ENCODE data around the gene DUS3L. TPM values are rescaled to one million over a fixed set of nuclear protein-coding genes. Genes with fewer than 3 reads are reported as not detected.

The DUS3L gene
- total and polyA plus RNA-seq, 2 of the 8 experiments (the other 6 are each of a cell fraction or from before 2014, with no cell fraction given), result 37.6 to 39.1 TPM

DNA sequence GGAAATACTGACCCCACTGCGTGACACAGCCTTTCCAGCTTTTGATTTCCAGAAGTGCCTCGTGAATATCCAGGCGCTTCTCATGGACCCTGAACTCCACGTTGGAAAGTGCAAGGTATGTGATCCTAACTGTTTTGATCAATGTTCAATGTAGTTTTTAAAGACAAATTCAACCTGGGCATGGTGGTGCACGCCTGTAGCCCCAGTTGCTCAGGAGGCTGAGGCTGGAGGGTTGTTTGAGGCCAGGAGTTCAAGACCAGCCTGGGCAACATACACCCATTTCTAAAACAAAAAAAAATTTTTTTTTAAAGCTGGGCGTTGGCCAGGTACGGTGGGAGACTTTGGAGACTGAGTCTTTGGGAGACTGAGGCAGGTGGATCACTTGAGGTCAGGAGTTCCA, 39.3 kb downstream of the DUS3L start:
- no peaks in the 10 kb centered on the region for H3K4me1 ChIP-seq (replicated peaks in 1 of 4; ENCODE audit: control insufficient read depth in 3 of 4, insufficient read depth in 4 of 4, low read length in 3 of 4)
- no peaks in the 10 kb centered on the region for H3K79me1 ChIP-seq (ENCODE audit: low read depth, low read length)
- no peak overlapping the region for H3K4ac ChIP-seq (replicated peaks; ENCODE audit: insufficient read length, low read depth, low read length)
- no peaks in the 10 kb centered on the region for H3K27me3 ChIP-seq (replicated peaks in 1 of 4; ENCODE audit: control insufficient read depth in 3 of 4, extremely low read depth in 1 of 4, insufficient read depth in 3 of 4, low read length in 3 of 4)
- no peak overlapping the region for H2AK5ac ChIP-seq (ENCODE audit: low read depth, low read length)
- no peak overlapping the region for H4K91ac ChIP-seq (replicated peaks; ENCODE audit: insufficient read length, low read length)
- H3K79me2 ChIP-seq (ENCODE audit: control insufficient read depth in 1 of 2, insufficient read depth in 2 of 2, low read length in 2 of 2), result no peaks in the 10 kb centered on the region
- no peak overlapping the region for H3K14ac ChIP-seq (ENCODE audit: insufficient read length)
- 92% methylated on average over 7 of the region's 7 CpGs; no CpG with 5 or more reads in 1 of the 2 experiments for WGBS, 2 experiments (ENCODE audit: extremely low coverage in 1 of 2, insufficient coverage in 1 of 2, insufficient read length in 1 of 2, insufficient replicate concordance in 2 of 2, low coverage in 1 of 2, low lambda C conversion rate in 2 of 2, missing lambda C conversion rate in 1 of 2)
- no peak overlapping the region for H2BK12ac ChIP-seq (ENCODE audit: low read depth, low read length)
- no peak overlapping the region for H4K5ac ChIP-seq (ENCODE audit: insufficient read length, low read depth, low read length)
- H3K4me3 ChIP-seq (ENCODE audit: extremely low read depth in 1 of 4, insufficient read depth in 2 of 4, low read depth in 3 of 4, low read length in 4 of 4), result no peak overlapping the region
- no peak overlapping the region for H3K4me2 ChIP-seq (ENCODE audit: insufficient read depth in 1 of 2, low read depth in 2 of 2, low read length in 2 of 2)
- no peak overlapping the region for H3K18ac ChIP-seq (ENCODE audit: extremely low read depth, low read length)
- H4K20me1 ChIP-seq (replicated peaks in 1 of 2; ENCODE audit: control insufficient read depth in 1 of 2, insufficient read depth in 2 of 2, low read length in 2 of 2), result no peaks in the 10 kb centered on the region
- H2BK15ac ChIP-seq (ENCODE audit: low read length), result no peak overlapping the region
- CTCF ChIA-PET (ENCODE audit: partially characterized antibody), result no interaction called here
- no peak overlapping the region for H2BK5ac ChIP-seq (ENCODE audit: low read depth, low read length)
- TF ChIP-seq TCF12 (IDR thresholded peaks at IDR 0.05; ENCODE audit: low read depth, low read length) (no peak), CBX5 (IDR thresholded peaks at IDR 0.05; ENCODE audit: low read depth, low read length) (no peak), SUZ12 (IDR thresholded peaks at IDR 0.05; ENCODE audit: low read length) (no peak), BCL11A (IDR thresholded peaks at IDR 0.05; ENCODE audit: low read depth in 2 of 2, low read length in 2 of 2) (no peak), SAP30 (IDR thresholded peaks at IDR 0.05; ENCODE audit: insufficient read depth, insufficient replicate concordance, low read length) (no peak), KDM4A (IDR thresholded peaks at IDR 0.05; ENCODE audit: low read depth, low read length, severe bottlenecking) (no peak), FOSL1 (IDR thresholded peaks at IDR 0.05; ENCODE audit: insufficient read depth, low read depth, low read length) (no peak), YY1 (IDR thresholded peaks at IDR 0.05; ENCODE audit: low read depth, low read length) (no peak)
- TF ChIP-seq, protein P1, sequence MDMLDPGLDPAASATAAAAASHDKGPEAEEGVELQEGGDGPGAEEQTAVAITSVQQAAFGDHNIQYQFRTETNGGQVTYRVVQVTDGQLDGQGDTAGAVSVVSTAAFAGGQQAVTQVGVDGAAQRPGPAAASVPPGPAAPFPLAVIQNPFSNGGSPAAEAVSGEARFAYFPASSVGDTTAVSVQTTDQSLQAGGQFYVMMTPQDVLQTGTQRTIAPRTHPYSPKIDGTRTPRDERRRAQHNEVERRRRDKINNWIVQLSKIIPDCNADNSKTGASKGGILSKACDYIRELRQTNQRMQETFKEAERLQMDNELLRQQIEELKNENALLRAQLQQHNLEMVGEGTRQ (IDR thresholded peaks at IDR 0.05; ENCODE audit: low read length), result no peak
- no peaks in the 10 kb centered on the region for H3K36me3 ChIP-seq (ENCODE audit: control insufficient read depth in 2 of 4, insufficient read depth in 4 of 4, low read length in 3 of 4)
- POLR2A ChIA-PET (ENCODE audit: partially characterized antibody), result interaction anchor here (1.2 to 2.3 kb wide), 2 partner anchors 31 to 61 kb away, joined by 5 to 9 read pairs; partner anchors contain the start of genes CATSPERD and LONP1
- no peaks in the 10 kb centered on the region for H3K9me3 ChIP-seq (ENCODE audit: insufficient read depth in 2 of 2, low read depth in 1 of 2, low read length in 1 of 2)
- H4K8ac ChIP-seq (ENCODE audit: extremely low read depth, insufficient read depth, low read length), result no peak overlapping the region
- no peak overlapping the region for H3K56ac ChIP-seq (replicated peaks; ENCODE audit: insufficient read length, low read depth, low read length)
- H2BK20ac ChIP-seq (ENCODE audit: low read length), result no peak overlapping the region
- no peak overlapping the region for H3K23ac ChIP-seq (ENCODE audit: insufficient read length)
- H3K27ac ChIP-seq (ENCODE audit: low read depth, low read length), result no peak overlapping the region
- no peak for FAIRE-seq
- H3K23me2 ChIP-seq (ENCODE audit: low read depth, low read length), result no peaks in the 10 kb centered on the region
- H3K9ac ChIP-seq (replicated peaks in 1 of 4; ENCODE audit: extremely low read depth in 1 of 4, low read depth in 3 of 4, low read length in 3 of 4), result no peak overlapping the region
- no peak for DNase-seq (ENCODE audit: low read depth in 1 of 2, low spot score in 2 of 2)
- H2BK120ac ChIP-seq (replicated peaks; ENCODE audit: low read depth, low read length), result no peak overlapping the region
- H2AFZ ChIP-seq (ENCODE audit: low read length), result no peak overlapping the region
